Measurements from ENCODE around the gene FSD2. TPM values are rescaled to one million over a fixed set of nuclear protein-coding genes. Genes with fewer than 3 reads are reported as not detected.

FSD2 gene, protein sequence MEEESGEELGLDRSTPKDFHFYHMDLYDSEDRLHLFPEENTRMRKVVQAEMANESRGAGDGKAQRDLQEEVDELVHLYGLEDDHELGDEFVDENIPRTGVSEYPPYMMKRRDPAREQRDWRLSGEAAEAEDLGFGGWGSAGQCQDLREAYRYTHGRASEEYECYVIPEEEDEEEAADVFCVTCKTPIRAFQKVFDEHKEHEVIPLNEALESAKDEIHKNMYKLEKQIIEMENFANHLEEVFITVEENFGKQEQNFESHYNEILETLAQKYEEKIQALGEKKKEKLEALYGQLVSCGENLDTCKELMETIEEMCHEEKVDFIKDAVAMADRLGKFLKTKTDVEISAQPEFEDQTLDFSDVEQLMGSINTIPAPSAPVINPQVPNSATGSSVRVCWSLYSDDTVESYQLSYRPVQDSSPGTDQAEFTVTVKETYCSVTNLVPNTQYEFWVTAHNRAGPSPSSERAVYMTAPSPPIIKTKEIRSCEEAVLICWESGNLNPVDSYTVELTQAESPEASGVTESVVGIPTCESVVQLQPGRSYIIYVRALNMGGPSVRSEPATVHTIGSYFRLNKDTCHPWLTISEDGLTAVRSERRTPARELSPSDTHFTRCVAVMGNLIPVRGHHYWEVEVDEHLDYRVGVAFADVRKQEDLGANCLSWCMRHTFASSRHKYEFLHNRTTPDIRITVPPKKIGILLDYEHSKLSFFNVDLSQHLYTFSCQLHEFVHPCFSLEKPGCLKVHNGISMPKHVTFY
- total RNA-seq: not detected in 2 replicates

DNA sequence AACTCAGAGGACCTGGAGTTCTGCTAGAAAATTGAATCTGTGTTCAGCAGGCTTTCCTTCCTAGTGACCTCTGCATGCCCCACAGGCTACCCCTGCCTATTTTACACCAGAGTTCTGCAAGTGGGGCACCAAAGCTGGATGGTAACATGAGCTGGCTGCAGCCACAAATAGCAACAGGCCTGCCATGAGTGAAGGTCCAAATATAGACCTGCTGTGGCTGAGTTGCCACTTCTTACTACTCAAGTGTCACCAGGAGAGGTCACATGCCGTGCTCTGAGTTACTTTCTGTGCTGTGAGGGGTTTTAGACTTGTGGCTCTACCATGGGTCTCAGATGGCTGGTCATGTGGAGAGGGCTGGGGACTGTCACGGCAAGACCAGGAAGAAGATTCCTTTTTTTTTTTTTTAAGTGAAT is at the start of gene FSD2:
Gene FSD2 (minus strand): TSS at position 76 of the 413 bp plus-strand sequence. CDS start 18,679 bp downstream, outside the sequence.

DNA sequence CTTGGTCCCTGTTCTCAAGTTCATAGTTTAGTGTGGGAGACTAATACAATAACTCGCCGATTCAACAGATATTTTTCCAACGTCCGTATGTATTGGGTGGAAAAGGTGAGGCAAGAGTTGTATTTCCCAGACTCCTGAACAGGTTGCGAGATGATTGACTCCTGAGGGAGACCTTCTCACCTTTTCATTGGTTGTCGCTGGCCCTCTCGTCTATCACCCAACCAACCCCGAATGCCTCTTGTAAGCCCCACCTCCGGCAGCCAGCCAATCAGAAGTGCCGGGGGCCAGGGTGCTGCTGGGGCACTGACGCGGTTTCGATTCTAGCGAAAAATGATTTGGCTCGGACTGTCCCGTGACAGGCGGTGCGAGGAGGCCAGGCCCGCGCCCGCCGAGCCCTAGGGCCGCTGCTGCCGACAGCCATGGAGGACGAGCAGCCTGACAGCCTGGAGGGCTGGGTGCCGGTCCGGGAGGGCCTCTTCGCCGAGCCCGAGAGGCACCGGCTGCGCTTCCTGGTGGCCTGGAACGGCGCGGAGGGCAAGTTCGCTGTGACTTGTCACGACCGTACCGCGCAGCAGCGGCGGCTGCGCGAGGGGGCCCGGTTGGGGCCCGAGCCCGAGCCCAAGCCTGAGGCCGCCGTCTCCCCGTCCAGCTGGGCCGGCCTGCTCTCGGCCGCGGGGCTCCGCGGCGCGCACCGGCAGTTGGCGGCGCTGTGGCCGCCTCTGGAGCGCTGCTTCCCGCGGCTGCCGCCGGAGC is 3.6 kb upstream of the FSD2 start, which contains the start of gene WHAMM:
Gene WHAMM (plus strand): TSS at position 321 of the 753 bp plus-strand sequence. CDS start 99 bp downstream, at position 420.

GRCh38 chr15:82709421-82710207 is 96.3 kb downstream of the FSD2 start, which contains the start of gene AP3B2:
AP3B2 (minus strand) TSS chr15:82709875; CDS start chr15:82709706, 169 bp downstream.

Other genes with a start within 250 kb of the FSD2 start
- 0.04 TPM in 1 of 2 replicates, not detected in the other for gene CPEB1, start 158.7 kb downstream of the FSD2 start, total RNA-seq
- gene AP3B2, start 96.2 kb downstream of the FSD2 start, total RNA-seq: 0.78 and 1.2 TPM in 2 replicates
- gene WHAMM, start 3.6 kb upstream of the FSD2 start, total RNA-seq: 5.9 and 6.6 TPM in 2 replicates
- gene HOMER2, start 146.7 kb upstream of the FSD2 start, total RNA-seq: 25.8 and 36.7 TPM in 2 replicates
- gene RAMAC, start 180.1 kb upstream of the FSD2 start, total RNA-seq: 23.2 and 24.5 TPM in 2 replicates
- 25.1 and 40.6 TPM in 2 replicates for gene C15orf40, start 205.6 kb upstream of the FSD2 start, total RNA-seq